Thyroid gland (tissue), 4 donors: ENCODE results near the gene CCR5.

ENCODE experiments used
- POLR2A ChIP-seq, 2 donors: fragments of 450-650 bp; IDR thresholded peaks; one replicate each; pipeline ENCODE4 v1.6.1; 2017; ENCODE audit warnings: antibody characterized with exemption in 2 of 2, mild to moderate bottlenecking in 2 of 2, moderate library complexity in 1 of 2
- TF ChIP-seq, protein P1 (sequence below), 6 experiments: fragments of 200-600 bp in 3 of 6; fragments of 450-650 bp in 3 of 6; sonication (generic) in 3 of 6; IDR thresholded peaks; one replicate each; pipeline ENCODE4 v1.5.1; 2016 to 2019; ENCODE audit warnings: antibody characterized with exemption in 6 of 6, mild to moderate bottlenecking in 2 of 6, inconsistent platforms in 1 of 6, moderate library complexity in 1 of 6

GRCh38 chr3:46369151-46369550, 1.6 kb upstream of the CCR5 start:
- TF ChIP-seq POLR2A (IDR thresholded peaks at IDR 0.05), result no peak
- TF ChIP-seq, protein P1, sequence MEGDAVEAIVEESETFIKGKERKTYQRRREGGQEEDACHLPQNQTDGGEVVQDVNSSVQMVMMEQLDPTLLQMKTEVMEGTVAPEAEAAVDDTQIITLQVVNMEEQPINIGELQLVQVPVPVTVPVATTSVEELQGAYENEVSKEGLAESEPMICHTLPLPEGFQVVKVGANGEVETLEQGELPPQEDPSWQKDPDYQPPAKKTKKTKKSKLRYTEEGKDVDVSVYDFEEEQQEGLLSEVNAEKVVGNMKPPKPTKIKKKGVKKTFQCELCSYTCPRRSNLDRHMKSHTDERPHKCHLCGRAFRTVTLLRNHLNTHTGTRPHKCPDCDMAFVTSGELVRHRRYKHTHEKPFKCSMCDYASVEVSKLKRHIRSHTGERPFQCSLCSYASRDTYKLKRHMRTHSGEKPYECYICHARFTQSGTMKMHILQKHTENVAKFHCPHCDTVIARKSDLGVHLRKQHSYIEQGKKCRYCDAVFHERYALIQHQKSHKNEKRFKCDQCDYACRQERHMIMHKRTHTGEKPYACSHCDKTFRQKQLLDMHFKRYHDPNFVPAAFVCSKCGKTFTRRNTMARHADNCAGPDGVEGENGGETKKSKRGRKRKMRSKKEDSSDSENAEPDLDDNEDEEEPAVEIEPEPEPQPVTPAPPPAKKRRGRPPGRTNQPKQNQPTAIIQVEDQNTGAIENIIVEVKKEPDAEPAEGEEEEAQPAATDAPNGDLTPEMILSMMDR (IDR thresholded peaks at IDR 0.05), result no peak
